Left renal pelvis (tissue), 4 donors: ENCODE measurements around the gene IFIT3. TPM values are rescaled to one million over a fixed set of nuclear protein-coding genes. Genes with fewer than 3 reads are reported as not detected.
"Not testable (repeated sequence)": the region's sequence is repeated elsewhere in the genome, so short reads cannot be mapped to it uniquely, and the experiment has no call there.

ENCODE experiments used
- DNase-seq, 4 donors: peaks; one replicate each; pipeline ENCODE4 v3.0.0-alpha.2; 2013; ENCODE audit warnings: low read depth in 4 of 4, low spot score in 3 of 4
- polyA plus RNA-seq, 4 donors: library from polyadenylated mRNA; unstranded; fragments of 120-200 nt; gene quantifications; one replicate each; pipeline ENCODE4 v1.2.1, GENCODE V29; 2013; ENCODE audit not compliant: insufficient read length in 4 of 4

Gene IFIT3
- polyA plus RNA-seq: 10 to 100 TPM; 12.5 to 21.9 (median 15.5) TPM

GRCh38 chr10:89327803-89328441, at the start of gene IFIT3:
Gene IFIT3, plus strand, starts transcription at chr10:89327997. Its CDS starts 77 bp downstream, at chr10:89328074.
- peak; percentile 79 to 87 (median 82) for DNase-seq

- DNase-seq: peak in 1 of 4 donors; percentile 41
Observed at GRCh38 chr10:89278034-89278535, 49.7 kb upstream of the IFIT3 start.

- no peak for DNase-seq
Observed at GRCh38 chr10:89278900-89279392, 48.9 kb upstream of the IFIT3 start.

GRCh38 chr10:89279421-89279869, 48.4 kb upstream of the IFIT3 start:
- no peak for DNase-seq

GRCh38 chr10:89280508-89280907, 47.3 kb upstream of the IFIT3 start:
- DNase-seq: no peak

- no peak for DNase-seq
Observed at GRCh38 chr10:89281606-89282395, 46.0 kb upstream of the IFIT3 start.

- DNase-seq: peak in 1 of 4 donors; percentile 35
Observed at GRCh38 chr10:89283025-89283935, 44.5 kb upstream of the IFIT3 start.

GRCh38 chr10:89283936-89284475, 43.8 kb upstream of the IFIT3 start:
- DNase-seq: peak in 1 of 4 donors; percentile 57

- not testable (repeated sequence) for DNase-seq
Observed at GRCh38 chr10:89284711-89285110, 43.1 kb upstream of the IFIT3 start.

GRCh38 chr10:89285303-89285702, 42.5 kb upstream of the IFIT3 start:
- not testable (repeated sequence) for DNase-seq

GRCh38 chr10:89294721-89295239, 33.0 kb upstream of the IFIT3 start:
- no peak for DNase-seq

- DNase-seq: no peak
Observed at GRCh38 chr10:89295597-89295996, 32.2 kb upstream of the IFIT3 start.

GRCh38 chr10:89296220-89296648, 31.6 kb upstream of the IFIT3 start:
- DNase-seq: no peak

- no peak for DNase-seq
Observed at GRCh38 chr10:89297356-89297755, 30.4 kb upstream of the IFIT3 start.

GRCh38 chr10:89297791-89298190, 30.0 kb upstream of the IFIT3 start:
- DNase-seq: no peak

- no peak for DNase-seq
Observed at GRCh38 chr10:89299031-89299430, 28.8 kb upstream of the IFIT3 start.

GRCh38 chr10:89301232-89301631, 26.6 kb upstream of the IFIT3 start:
- no peak for DNase-seq

GRCh38 chr10:89301721-89302445, 25.9 kb upstream of the IFIT3 start, which contains the start of gene IFIT2:
Gene IFIT2, plus strand, starts transcription at chr10:89302046. Its CDS starts 78 bp downstream, at chr10:89302124.
- peak in 2 of 4 donors; percentile 59 to 60 for DNase-seq

GRCh38 chr10:89302625-89303024, 25.2 kb upstream of the IFIT3 start:
- no peak for DNase-seq
